ENCODE data around the gene REEP6.

DNA sequence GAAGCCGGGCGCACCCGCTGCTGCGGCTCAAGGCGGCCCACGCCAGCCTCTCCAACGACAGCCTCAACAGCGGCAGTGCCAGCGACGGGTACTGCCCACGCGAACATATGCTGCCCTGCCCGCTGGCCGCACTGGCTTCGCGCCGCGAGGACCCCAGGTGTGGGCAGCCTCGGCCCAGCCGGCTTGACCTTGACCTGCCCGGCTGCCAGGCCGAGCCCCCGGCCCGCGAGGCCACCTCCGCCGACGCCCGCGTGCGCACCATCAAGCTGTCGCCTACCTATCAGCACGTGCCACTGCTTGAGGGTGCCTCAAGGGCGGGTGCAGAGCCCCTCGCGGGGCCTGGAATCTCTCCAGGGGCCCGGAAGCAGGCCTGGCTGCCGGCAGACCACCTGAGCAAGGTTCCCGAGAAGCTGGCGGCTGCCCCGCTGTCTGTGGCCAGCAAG, 24.9 kb upstream of the REEP6 start:
- TF ChIP-seq POLR2AphosphoS5 (IDR thresholded peaks at IDR 0.05; ENCODE audit: low read depth, low read length), result no peak
- no peak for TF ChIP-seq POLR2A (IDR thresholded peaks at IDR 0.05; ENCODE audit: low read depth, low read length)
